H1 (cell line): ENCODE results near the gene RNF133. TPM values are rescaled to one million over a fixed set of nuclear protein-coding genes. Genes with fewer than 3 reads are reported as not detected.

ENCODE experiments used
- CTCF ChIA-PET: fragments of 300-600 bp; sonication (Branson Sonifier 250); formaldehyde crosslinking; loops from one replicate; lab custom pipeline; 2021; ENCODE audit not compliant: partially characterized antibody; lab: Charles Lee
- POLR2A ChIA-PET: fragments of 300-600 bp; sonication (Branson Sonifier 250); formaldehyde crosslinking; loops from one replicate; lab custom pipeline; 2021; ENCODE audit warnings: inconsistent platforms; ENCODE audit not compliant: partially characterized antibody; lab: Charles Lee
- DNase-seq, 2 experiments: peaks; one replicate each; pipeline versions ENCODE4 v3.0.0 to v3.0.0-alpha.2; 2010 to 2022; ENCODE audit warnings: low spot score in 2 of 2, low read depth in 1 of 2, mixed read lengths in 1 of 2
- FAIRE-seq: peaks from 2 replicates; lab custom pipeline; 2011; peaks lifted over from hg19 to GRCh38; lab: Jason Lieb, UNC
- H2AFZ ChIP-seq: 2 replicates; pipeline ENCODE4 v1.8.1; 2012; ENCODE audit warnings: low read length, inconsistent platforms
- H2AK5ac ChIP-seq: 2 replicates; pipeline ENCODE4 v1.6.1; 2013; ENCODE audit warnings: low read depth, low read length
- H2BK120ac ChIP-seq: replicated peaks from 2 replicates; pipeline ENCODE3; 2013; ENCODE audit warnings: low read depth, low read length, inconsistent platforms
- H2BK12ac ChIP-seq: 2 replicates; pipeline ENCODE4 v1.6.1; 2013; ENCODE audit warnings: low read depth, low read length
- H2BK15ac ChIP-seq: 2 replicates; pipeline ENCODE4 v1.6.1; 2013; ENCODE audit warnings: low read length
- H2BK20ac ChIP-seq: 2 replicates; pipeline ENCODE4 v1.6.1; 2013; ENCODE audit warnings: low read length
- H2BK5ac ChIP-seq: 2 replicates; pipeline ENCODE4 v1.6.1; 2013; ENCODE audit warnings: low read depth, low read length
- H3K14ac ChIP-seq: 2 replicates; pipeline ENCODE4 v1.6.1; 2013; ENCODE audit warnings: inconsistent platforms; ENCODE audit not compliant: insufficient read length
- H3K18ac ChIP-seq: 2 replicates; pipeline ENCODE4 v1.6.1; 2013; ENCODE audit warnings: low read length; ENCODE audit errors: extremely low read depth
- H3K23ac ChIP-seq: 2 replicates; pipeline ENCODE4 v1.6.1; 2013; ENCODE audit warnings: inconsistent platforms; ENCODE audit not compliant: insufficient read length
- H3K23me2 ChIP-seq: 2 replicates; pipeline ENCODE4 v1.6.1; 2013; ENCODE audit warnings: low read depth, low read length
- H3K27ac ChIP-seq: 2 replicates; pipeline ENCODE4 v1.6.1; 2011; ENCODE audit warnings: low read depth, low read length, inconsistent platforms
- H3K27me3 ChIP-seq, 4 experiments: replicated peaks in 1 of 4; 1 replicate in 1 of 4; 2 replicates in 3 of 4; pipeline versions ENCODE4 v1.6.1 to v1.8.1; 2011 to 2013; ENCODE audit warnings: low read length in 3 of 4, mild to moderate bottlenecking in 3 of 4, inconsistent platforms in 2 of 4, mixed read lengths in 2 of 4, moderate library complexity in 1 of 4; ENCODE audit not compliant: control insufficient read depth in 3 of 4, insufficient read depth in 3 of 4; ENCODE audit errors: extremely low read depth in 1 of 4
- H3K36me3 ChIP-seq, 4 experiments: 2 replicates each; pipeline versions ENCODE4 v1.6.1 to v1.8.1; 2011 to 2013; ENCODE audit warnings: mild to moderate bottlenecking in 4 of 4, low read length in 3 of 4, moderate library complexity in 2 of 4, control low read depth in 1 of 4, inconsistent platforms in 1 of 4; ENCODE audit not compliant: insufficient read depth in 4 of 4, control insufficient read depth in 2 of 4
- H3K4ac ChIP-seq: replicated peaks from 2 replicates; pipeline ENCODE3; 2013; ENCODE audit warnings: low read length, low read depth, mixed read lengths, inconsistent platforms; ENCODE audit not compliant: insufficient read length
- H3K4me1 ChIP-seq, 4 experiments: replicated peaks in 1 of 4; 1 replicate in 1 of 4; 2 replicates in 3 of 4; pipeline versions ENCODE4 v1.6.1 to v1.8.1; 2011 to 2013; ENCODE audit warnings: low read length in 3 of 4, inconsistent platforms in 2 of 4, mixed read lengths in 1 of 4; ENCODE audit not compliant: insufficient read depth in 4 of 4, control insufficient read depth in 3 of 4
- H3K4me2 ChIP-seq, 2 experiments: 2 replicates each; pipeline versions ENCODE4 v1.6.1 to v1.8.1; 2011 to 2013; ENCODE audit warnings: low read depth in 2 of 2, low read length in 2 of 2, control low read depth in 1 of 2, inconsistent platforms in 1 of 2, mild to moderate bottlenecking in 1 of 2; ENCODE audit not compliant: insufficient read depth in 1 of 2
- H3K4me3 ChIP-seq, 4 experiments: fragments of 200-600, 300-600 bp in 1 of 4; sonication (generic), shearing (Covaris generic), sonication (Bioruptor Twin) in 1 of 4; 2 replicates each; pipeline versions ENCODE4 v1.5.1 to v1.8.1; 2011 to 2016; ENCODE audit warnings: low read length in 4 of 4, low read depth in 3 of 4, control low read depth in 2 of 4, inconsistent platforms in 2 of 4, mild to moderate bottlenecking in 2 of 4, mixed read lengths in 1 of 4, moderate library complexity in 1 of 4; ENCODE audit not compliant: insufficient read depth in 2 of 4; ENCODE audit errors: extremely low read depth in 1 of 4
- H3K56ac ChIP-seq: replicated peaks from 2 replicates; pipeline ENCODE3; 2013; ENCODE audit warnings: low read depth, mild to moderate bottlenecking, mixed read lengths, low read length, inconsistent platforms; ENCODE audit not compliant: insufficient read length
- H3K79me1 ChIP-seq: 2 replicates; pipeline ENCODE4 v1.6.1; 2013; ENCODE audit warnings: low read depth, low read length, control low read depth
- H3K79me2 ChIP-seq, 2 experiments: 2 replicates each; pipeline versions ENCODE4 v1.6.1 to v1.8.1; 2012 to 2013; ENCODE audit warnings: low read length in 2 of 2, mild to moderate bottlenecking in 2 of 2, inconsistent platforms in 1 of 2; ENCODE audit not compliant: insufficient read depth in 2 of 2, control insufficient read depth in 1 of 2
- H3K9ac ChIP-seq, 4 experiments: replicated peaks in 1 of 4; 1 replicate in 1 of 4; 2 replicates in 3 of 4; pipeline versions ENCODE4 v1.6.1 to v1.8.1; 2011 to 2013; ENCODE audit warnings: low read depth in 3 of 4, low read length in 3 of 4, control low read depth in 2 of 4, mild to moderate bottlenecking in 2 of 4, moderate library complexity in 2 of 4, inconsistent platforms in 1 of 4; ENCODE audit errors: extremely low read depth in 1 of 4
- H3K9me3 ChIP-seq, 2 experiments: 2 replicates each; pipeline versions ENCODE4 v1.6.1 to v1.8.1; 2012 to 2013; ENCODE audit warnings: mild to moderate bottlenecking in 2 of 2, moderate library complexity in 2 of 2, control low read depth in 1 of 2, inconsistent platforms in 1 of 2, low read depth in 1 of 2, low read length in 1 of 2, mixed read lengths in 1 of 2; ENCODE audit not compliant: insufficient read depth in 2 of 2
- H4K20me1 ChIP-seq, 2 experiments: replicated peaks in 1 of 2; 2 replicates each; pipeline versions ENCODE3 to v1.8.1; 2011 to 2013; ENCODE audit warnings: inconsistent platforms in 2 of 2, low read length in 2 of 2, mild to moderate bottlenecking in 1 of 2; ENCODE audit not compliant: insufficient read depth in 2 of 2, control insufficient read depth in 1 of 2
- H4K5ac ChIP-seq: 2 replicates; pipeline ENCODE4 v1.6.1; 2013; ENCODE audit warnings: low read length, low read depth, mixed read lengths, inconsistent platforms; ENCODE audit not compliant: insufficient read length
- H4K8ac ChIP-seq: 2 replicates; pipeline ENCODE4 v1.8.0; 2013; ENCODE audit warnings: mild to moderate bottlenecking, moderate library complexity, low read length, inconsistent platforms; ENCODE audit not compliant: insufficient read depth; ENCODE audit errors: extremely low read depth
- H4K91ac ChIP-seq: replicated peaks from 2 replicates; pipeline ENCODE3; 2013; ENCODE audit warnings: low read length, mixed read lengths, inconsistent platforms; ENCODE audit not compliant: insufficient read length
- ATF2 ChIP-seq: IDR thresholded peaks from 2 replicates; pipeline ENCODE4 v1.6.1; 2012; ENCODE audit warnings: low read length, inconsistent platforms
- CBX5 ChIP-seq: fragments of 300-800, 300-1000 bp; sonication (generic); IDR thresholded peaks from 2 replicates; pipeline ENCODE4 v1.7.1; 2016; ENCODE audit warnings: antibody characterized with exemption, low read length, low read depth
- HDAC6 ChIP-seq: IDR thresholded peaks from one replicate; pipeline ENCODE4 v1.7.1; 2012; ENCODE audit warnings: low read depth, mild to moderate bottlenecking, inconsistent platforms, low read length, moderate library complexity
- WGBS, 2 experiments: shearing (Covaris generic) in 1 of 2; methylation state at CpG; one replicate each; pipeline versions ENCODE4 v1.1.6 to v1.1.7; 2013 to 2015; ENCODE audit warnings: low lambda C conversion rate in 2 of 2, mixed read lengths in 2 of 2, inconsistent platforms in 1 of 2, low coverage in 1 of 2, missing lambda C conversion rate in 1 of 2; ENCODE audit not compliant: insufficient replicate concordance in 2 of 2, insufficient coverage in 1 of 2, insufficient read length in 1 of 2; ENCODE audit errors: extremely low coverage in 1 of 2, missing lambda C conversion rate in 1 of 2; 5-methylcytosine and 5-hydroxymethylcytosine counted together
- polyA plus RNA-seq, 7 experiments: library from polyadenylated mRNA; depleted of rRNA in 3 of 7; stranded (reverse) in 5 of 7; unstranded in 2 of 7; fragments of >200 nt in 5 of 7; fragments of 200-250 nt in 2 of 7; gene quantifications; 1 replicate in 5 of 7; 2 replicates in 1 of 7; 4 replicates in 1 of 7; pipeline versions ENCODE4 v1.2.1 to v1.2.3, GENCODE V29; 2011 to 2013; ENCODE audit warnings: missing spikeins in 2 of 7, mixed read lengths in 2 of 7
- total RNA-seq: library from RNA; stranded (reverse); fragmentation: NEBNext Ultra II Directional; extraction: Animal tissue kit (Norgen Biotek cat#: 25700); gene quantifications from 2 replicates; pipeline ENCODE4 v1.2.1, GENCODE V29; 2021

Gene RNF133
- total and polyA plus RNA-seq, 2 of the 8 experiments (the other 6 are each of a cell fraction or from before 2014, with no cell fraction given): 0.09 to 0.39 TPM

- Histone ChIP-seq H4K5ac (no peak overlapping the region), H4K20me1 (no peaks in the 10 kb centered on the region), H3K27me3 (no peaks in the 10 kb centered on the region), H3K4me2 (no peak overlapping the region), H3K36me3 (no peaks in the 10 kb centered on the region), H3K9me3 (no peaks in the 10 kb centered on the region), H2BK5ac (no peak overlapping the region; the same call in 1 of the 2 replicates), H2AK5ac (no peak overlapping the region), H3K18ac (no peak overlapping the region), H3K4me1 (peaks cover 0 to 6% (median 3%) of the 10 kb centered on the region in 4 experiments; a peak in 3 of 7 replicates), H2BK15ac (no peak overlapping the region), H3K23me2 (no peaks in the 10 kb centered on the region), H4K91ac (no peak overlapping the region), H2BK12ac (no peak overlapping the region), H3K4me3 (no peak overlapping the region), H3K56ac (no peak overlapping the region), H4K8ac (no peak overlapping the region), H3K4ac (no peak overlapping the region), H2AFZ (no peak overlapping the region), H3K79me1 (no peaks in the 10 kb centered on the region), H2BK120ac (no peak overlapping the region), H3K79me2 (no peaks in the 10 kb centered on the region; a peak in 1 of 4 replicates), H3K23ac (no peak overlapping the region), H3K9ac (no peak overlapping the region), H3K14ac (no peak overlapping the region), H2BK20ac (no peak overlapping the region), H3K27ac (no peak overlapping the region)
- no peak for FAIRE-seq
- no peak for DNase-seq
- CTCF ChIA-PET: interaction anchor here (0.6 to 1.1 kb wide), 3 partner anchors 14 to 66 kb away, joined by 3 to 4 read pairs (median 3); no protein-coding TSS in a partner anchor
- no peak for TF ChIP-seq ATF2
- no peak for TF ChIP-seq CBX5
- no peak for TF ChIP-seq HDAC6
- 75% methylated on average over 4 of the region's 4 CpGs; no CpG with 5 or more reads in 1 of the 2 experiments for WGBS, 2 experiments
- POLR2A ChIA-PET: no interaction called here
These were observed 20.2 kb upstream of the RNF133 start for GRCh38 chr7:122719010-122719578.
